WTC11 (cell line): ENCODE data around the gene VTI1A. TPM values are rescaled to one million over a fixed set of nuclear protein-coding genes. Genes with fewer than 3 reads are reported as not detected.

ENCODE experiments used
- ATAC-seq: fragments of 200-7000 bp; cut with Tn5 transposase; 2 replicates; pipeline ENCODE4 v1.10.0; 2021; ENCODE audit warnings: mild to moderate bottlenecking, moderate library complexity
- CTCF ChIA-PET: fragments of 300-600 bp; sonication (Branson Sonifier 250); formaldehyde crosslinking; loops from one replicate; lab custom pipeline; 2021; ENCODE audit warnings: antibody characterized with exemption; lab: Charles Lee
- POLR2A ChIA-PET: fragments of 350-600 bp; sonication (Branson Sonifier 250); formaldehyde crosslinking; loops from one replicate; lab custom pipeline; 2021; ENCODE audit warnings: antibody characterized with exemption; lab: Charles Lee
- DNase-seq: peaks from one replicate; pipeline ENCODE4 v3.0.0; 2021; ENCODE audit warnings: low spot score
- H3K27ac Mint-ChIP-seq: 2 replicates; pipeline ENCODE4 v1.8.0; 2021; ENCODE audit warnings: mixed read lengths
- H3K27me3 Mint-ChIP-seq: 2 replicates; pipeline ENCODE4 v1.8.0; 2021; ENCODE audit warnings: low read depth, mild to moderate bottlenecking, moderate library complexity, mixed read lengths
- H3K36me3 Mint-ChIP-seq: 2 replicates; pipeline ENCODE4 v1.8.0; 2021; ENCODE audit warnings: mixed read lengths
- H3K4me1 Mint-ChIP-seq: 2 replicates; pipeline ENCODE4 v1.8.0; 2022; ENCODE audit warnings: mixed read lengths
- H3K4me3 Mint-ChIP-seq: 2 replicates; pipeline ENCODE4 v1.8.0; 2021; ENCODE audit warnings: mild to moderate bottlenecking, moderate library complexity, mixed read lengths
- H3K9me3 Mint-ChIP-seq: 2 replicates; pipeline ENCODE4 v1.8.0; 2021; ENCODE audit warnings: mixed read lengths
- CREB1 ChIP-seq: sonication (generic); formaldehyde crosslinking; IDR thresholded peaks from 2 replicates; pipeline ENCODE4 v1.8.0; 2023; ENCODE audit warnings: mild to moderate bottlenecking, missing genetic modification reagents
- CREM ChIP-seq: sonication (generic); formaldehyde crosslinking; IDR thresholded peaks from 2 replicates; pipeline ENCODE4 v1.8.1; 2022; ENCODE audit warnings: mild to moderate bottlenecking, missing genetic modification reagents, moderate library complexity
- GABPB1 ChIP-seq: sonication (generic); formaldehyde crosslinking; IDR thresholded peaks from 2 replicates; pipeline ENCODE4 v1.8.1; 2023; ENCODE audit warnings: mild to moderate bottlenecking, missing genetic modification reagents
- GTF2I ChIP-seq: fragments of 250-450 bp; sonication (Bioruptor Pico); conservative IDR thresholded peaks from 2 replicates; pipeline ENCODE4 v1.4.0; 2021; ENCODE audit warnings: mild to moderate bottlenecking
- NR1H2 ChIP-seq: sonication (generic); formaldehyde crosslinking; IDR thresholded peaks from 2 replicates; pipeline ENCODE4 v1.9.0; 2021; ENCODE audit warnings: mild to moderate bottlenecking, moderate library complexity, missing genetic modification reagents
- PRDM15 ChIP-seq: sonication (generic); formaldehyde crosslinking; IDR thresholded peaks from 2 replicates; pipeline ENCODE4 v1.8.0; 2022; ENCODE audit warnings: missing genetic modification reagents
- SMAD4 ChIP-seq: sonication (generic); formaldehyde crosslinking; IDR thresholded peaks from 2 replicates; pipeline ENCODE4 v1.8.0; 2022; ENCODE audit warnings: mild to moderate bottlenecking, missing genetic modification reagents
- TCF7 ChIP-seq: sonication (generic); formaldehyde crosslinking; IDR thresholded peaks from 2 replicates; pipeline ENCODE4 v1.8.0; 2022; ENCODE audit warnings: mild to moderate bottlenecking, low read depth, missing genetic modification reagents, moderate library complexity
- TEAD1 ChIP-seq: sonication (generic); formaldehyde crosslinking; IDR thresholded peaks from 2 replicates; pipeline ENCODE4 v1.8.0; 2022; ENCODE audit warnings: mild to moderate bottlenecking, missing genetic modification reagents
- USF2 ChIP-seq: sonication (generic); formaldehyde crosslinking; IDR thresholded peaks from 2 replicates; pipeline ENCODE4 v1.8.1; 2023; ENCODE audit warnings: mild to moderate bottlenecking, missing genetic modification reagents, moderate library complexity
- ZBTB21 ChIP-seq: sonication (generic); formaldehyde crosslinking; IDR thresholded peaks from 2 replicates; pipeline ENCODE4 v1.8.1; 2023; ENCODE audit warnings: mild to moderate bottlenecking, missing genetic modification reagents, borderline replicate concordance
- ZNF138 ChIP-seq: sonication (generic); formaldehyde crosslinking; conservative IDR thresholded peaks from 2 replicates; pipeline ENCODE4 v1.8.1; 2022; ENCODE audit warnings: mild to moderate bottlenecking, moderate library complexity, missing genetic modification reagents
- ZNF263 ChIP-seq: sonication (generic); formaldehyde crosslinking; IDR thresholded peaks from 2 replicates; pipeline ENCODE4 v1.8.1; 2022; ENCODE audit warnings: low read depth, mild to moderate bottlenecking, moderate library complexity, missing genetic modification reagents
- ZNF423 ChIP-seq: fragments of 250-450 bp; sonication (Bioruptor Pico); IDR thresholded peaks from 2 replicates; pipeline ENCODE4 v2.1.2; 2022; ENCODE audit warnings: mild to moderate bottlenecking, moderate library complexity
- ZNF671 ChIP-seq: fragments of 250-450 bp; sonication (Bioruptor Pico); IDR thresholded peaks from 2 replicates; pipeline ENCODE4 v1.8.0; 2021; ENCODE audit warnings: mild to moderate bottlenecking
- total RNA-seq: library from RNA; stranded (reverse); gene quantifications from 3 replicates; pipeline ENCODE4 v1.2.3, GENCODE V29; 2021
- TF ChIP-seq, protein P1 (sequence below): sonication (generic); formaldehyde crosslinking; IDR thresholded peaks from 2 replicates; pipeline ENCODE4 v1.8.1; 2023; ENCODE audit warnings: mild to moderate bottlenecking, missing genetic modification reagents
- TF ChIP-seq, protein P2 (sequence below): sonication (generic); formaldehyde crosslinking; conservative IDR thresholded peaks from 2 replicates; pipeline ENCODE4 v1.8.1; 2023; ENCODE audit warnings: mild to moderate bottlenecking, low read depth, missing genetic modification reagents, moderate library complexity
- TF ChIP-seq, protein P3 (sequence below): sonication (generic); formaldehyde crosslinking; IDR thresholded peaks from 2 replicates; pipeline ENCODE4 v1.8.1; 2023; ENCODE audit warnings: mild to moderate bottlenecking, missing genetic modification reagents
- TF ChIP-seq, protein P4 (sequence below): sonication (generic); formaldehyde crosslinking; IDR thresholded peaks from 2 replicates; pipeline ENCODE4 v1.8.0; 2022; ENCODE audit warnings: mild to moderate bottlenecking, missing genetic modification reagents
- TF ChIP-seq, protein P5 (sequence below): sonication (generic); formaldehyde crosslinking; IDR thresholded peaks from 2 replicates; pipeline ENCODE4 v1.8.1; 2022; ENCODE audit warnings: low read depth, missing genetic modification reagents, borderline replicate concordance
- TF ChIP-seq, protein P6 (sequence below): sonication (generic); formaldehyde crosslinking; IDR thresholded peaks from 2 replicates; pipeline ENCODE4 v1.8.1; 2022; ENCODE audit warnings: mild to moderate bottlenecking, moderate library complexity, missing genetic modification reagents

Gene VTI1A
- total RNA-seq, 1 experiment from 2014 or later, result 20.1 TPM

DNA sequence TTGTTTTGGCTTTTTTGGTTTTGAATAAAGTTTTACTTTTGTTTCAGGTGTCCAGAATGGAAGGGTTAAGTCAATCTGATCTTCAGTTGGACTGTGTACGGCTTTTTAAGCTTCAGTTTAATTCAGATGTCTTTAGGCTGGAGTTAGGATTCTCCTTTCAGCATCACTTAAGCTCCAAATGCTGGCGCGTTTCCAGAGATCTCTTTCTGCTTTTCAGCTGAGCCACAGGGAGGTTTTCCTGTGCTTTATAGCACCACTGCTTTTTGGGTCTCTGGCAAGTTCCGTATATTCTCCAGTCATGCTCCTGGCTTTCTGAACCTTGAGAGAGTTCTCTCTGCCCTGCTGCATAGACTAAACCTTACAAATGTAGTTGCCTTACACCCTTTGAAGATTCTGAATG, 60.0 kb downstream of the VTI1A start:
- no peak for DNase-seq
- ChIA-PET CTCF (interaction anchor here (1.2 kb wide), 1 partner anchor 35 kb away, joined by 4 read pairs; no protein-coding TSS in a partner anchor), POLR2A (no interaction called here)
- no peak for TF ChIP-seq SMAD4 (CRISPR knock-in tag)
- TF ChIP-seq, protein P1, sequence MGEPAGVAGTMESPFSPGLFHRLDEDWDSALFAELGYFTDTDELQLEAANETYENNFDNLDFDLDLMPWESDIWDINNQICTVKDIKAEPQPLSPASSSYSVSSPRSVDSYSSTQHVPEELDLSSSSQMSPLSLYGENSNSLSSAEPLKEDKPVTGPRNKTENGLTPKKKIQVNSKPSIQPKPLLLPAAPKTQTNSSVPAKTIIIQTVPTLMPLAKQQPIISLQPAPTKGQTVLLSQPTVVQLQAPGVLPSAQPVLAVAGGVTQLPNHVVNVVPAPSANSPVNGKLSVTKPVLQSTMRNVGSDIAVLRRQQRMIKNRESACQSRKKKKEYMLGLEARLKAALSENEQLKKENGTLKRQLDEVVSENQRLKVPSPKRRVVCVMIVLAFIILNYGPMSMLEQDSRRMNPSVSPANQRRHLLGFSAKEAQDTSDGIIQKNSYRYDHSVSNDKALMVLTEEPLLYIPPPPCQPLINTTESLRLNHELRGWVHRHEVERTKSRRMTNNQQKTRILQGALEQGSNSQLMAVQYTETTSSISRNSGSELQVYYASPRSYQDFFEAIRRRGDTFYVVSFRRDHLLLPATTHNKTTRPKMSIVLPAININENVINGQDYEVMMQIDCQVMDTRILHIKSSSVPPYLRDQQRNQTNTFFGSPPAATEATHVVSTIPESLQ, result no peak
- TF ChIP-seq, protein P2, sequence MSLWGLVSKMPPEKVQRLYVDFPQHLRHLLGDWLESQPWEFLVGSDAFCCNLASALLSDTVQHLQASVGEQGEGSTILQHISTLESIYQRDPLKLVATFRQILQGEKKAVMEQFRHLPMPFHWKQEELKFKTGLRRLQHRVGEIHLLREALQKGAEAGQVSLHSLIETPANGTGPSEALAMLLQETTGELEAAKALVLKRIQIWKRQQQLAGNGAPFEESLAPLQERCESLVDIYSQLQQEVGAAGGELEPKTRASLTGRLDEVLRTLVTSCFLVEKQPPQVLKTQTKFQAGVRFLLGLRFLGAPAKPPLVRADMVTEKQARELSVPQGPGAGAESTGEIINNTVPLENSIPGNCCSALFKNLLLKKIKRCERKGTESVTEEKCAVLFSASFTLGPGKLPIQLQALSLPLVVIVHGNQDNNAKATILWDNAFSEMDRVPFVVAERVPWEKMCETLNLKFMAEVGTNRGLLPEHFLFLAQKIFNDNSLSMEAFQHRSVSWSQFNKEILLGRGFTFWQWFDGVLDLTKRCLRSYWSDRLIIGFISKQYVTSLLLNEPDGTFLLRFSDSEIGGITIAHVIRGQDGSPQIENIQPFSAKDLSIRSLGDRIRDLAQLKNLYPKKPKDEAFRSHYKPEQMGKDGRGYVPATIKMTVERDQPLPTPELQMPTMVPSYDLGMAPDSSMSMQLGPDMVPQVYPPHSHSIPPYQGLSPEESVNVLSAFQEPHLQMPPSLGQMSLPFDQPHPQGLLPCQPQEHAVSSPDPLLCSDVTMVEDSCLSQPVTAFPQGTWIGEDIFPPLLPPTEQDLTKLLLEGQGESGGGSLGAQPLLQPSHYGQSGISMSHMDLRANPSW (CRISPR knock-in tag), result no peak
- TF ChIP-seq ZBTB21 (CRISPR knock-in tag), result no peak
- TF ChIP-seq GABPB1, result no peak
- TF ChIP-seq USF2 (CRISPR knock-in tag), result no peak
- no peak for TF ChIP-seq ZNF263
- no peak for TF ChIP-seq TCF7 (CRISPR knock-in tag)
- no peak for TF ChIP-seq NR1H2 (CRISPR knock-in tag)
- TF ChIP-seq, protein P3, sequence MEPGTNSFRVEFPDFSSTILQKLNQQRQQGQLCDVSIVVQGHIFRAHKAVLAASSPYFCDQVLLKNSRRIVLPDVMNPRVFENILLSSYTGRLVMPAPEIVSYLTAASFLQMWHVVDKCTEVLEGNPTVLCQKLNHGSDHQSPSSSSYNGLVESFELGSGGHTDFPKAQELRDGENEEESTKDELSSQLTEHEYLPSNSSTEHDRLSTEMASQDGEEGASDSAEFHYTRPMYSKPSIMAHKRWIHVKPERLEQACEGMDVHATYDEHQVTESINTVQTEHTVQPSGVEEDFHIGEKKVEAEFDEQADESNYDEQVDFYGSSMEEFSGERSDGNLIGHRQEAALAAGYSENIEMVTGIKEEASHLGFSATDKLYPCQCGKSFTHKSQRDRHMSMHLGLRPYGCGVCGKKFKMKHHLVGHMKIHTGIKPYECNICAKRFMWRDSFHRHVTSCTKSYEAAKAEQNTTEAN (CRISPR knock-in tag), result no peak
- TF ChIP-seq ZNF671, result no peak
- TF ChIP-seq, protein P4, sequence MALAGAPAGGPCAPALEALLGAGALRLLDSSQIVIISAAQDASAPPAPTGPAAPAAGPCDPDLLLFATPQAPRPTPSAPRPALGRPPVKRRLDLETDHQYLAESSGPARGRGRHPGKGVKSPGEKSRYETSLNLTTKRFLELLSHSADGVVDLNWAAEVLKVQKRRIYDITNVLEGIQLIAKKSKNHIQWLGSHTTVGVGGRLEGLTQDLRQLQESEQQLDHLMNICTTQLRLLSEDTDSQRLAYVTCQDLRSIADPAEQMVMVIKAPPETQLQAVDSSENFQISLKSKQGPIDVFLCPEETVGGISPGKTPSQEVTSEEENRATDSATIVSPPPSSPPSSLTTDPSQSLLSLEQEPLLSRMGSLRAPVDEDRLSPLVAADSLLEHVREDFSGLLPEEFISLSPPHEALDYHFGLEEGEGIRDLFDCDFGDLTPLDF (CRISPR knock-in tag), result no peak
- no peak for TF ChIP-seq CREM
- no peak for TF ChIP-seq ZNF138 (CRISPR knock-in tag)
- Mint-ChIP-seq H3K4me1 (peaks cover 4% of the 10 kb centered on the region; the same call in 1 of the 2 replicates), H3K36me3 (no peaks in the 10 kb centered on the region), H3K27ac (no peak overlapping the region), H3K9me3 (no peaks in the 10 kb centered on the region), H3K4me3 (no peak overlapping the region), H3K27me3 (no peaks in the 10 kb centered on the region)
- no peak for ATAC-seq

GRCh38 chr10:112507988-112508387, 61.0 kb downstream of the VTI1A start:
- CTCF ChIA-PET, result interaction anchor here (0.8 kb wide), 1 partner anchor 36 kb away, joined by 3 read pairs; no protein-coding TSS in a partner anchor
- H3K9me3 Mint-ChIP-seq, result no peaks in the 10 kb centered on the region
- peaks cover 4% of the 10 kb centered on the region; the same call in 1 of the 2 replicates for H3K4me1 Mint-ChIP-seq
- no peak for DNase-seq
- H3K27me3 Mint-ChIP-seq, result no peaks in the 10 kb centered on the region
- ATAC-seq, result no peak
- H3K4me3 Mint-ChIP-seq, result no peak overlapping the region
- H3K27ac Mint-ChIP-seq, result no peak overlapping the region
- POLR2A ChIA-PET, result no interaction called here
- H3K36me3 Mint-ChIP-seq, result no peaks in the 10 kb centered on the region
- TF ChIP-seq TEAD1 (CRISPR knock-in tag) (no peak), CREB1 (no peak), GTF2I (CRISPR knock-in tag) (no peak), ZNF423 (no peak), PRDM15 (CRISPR knock-in tag) (no peak)
- TF ChIP-seq, protein P5, sequence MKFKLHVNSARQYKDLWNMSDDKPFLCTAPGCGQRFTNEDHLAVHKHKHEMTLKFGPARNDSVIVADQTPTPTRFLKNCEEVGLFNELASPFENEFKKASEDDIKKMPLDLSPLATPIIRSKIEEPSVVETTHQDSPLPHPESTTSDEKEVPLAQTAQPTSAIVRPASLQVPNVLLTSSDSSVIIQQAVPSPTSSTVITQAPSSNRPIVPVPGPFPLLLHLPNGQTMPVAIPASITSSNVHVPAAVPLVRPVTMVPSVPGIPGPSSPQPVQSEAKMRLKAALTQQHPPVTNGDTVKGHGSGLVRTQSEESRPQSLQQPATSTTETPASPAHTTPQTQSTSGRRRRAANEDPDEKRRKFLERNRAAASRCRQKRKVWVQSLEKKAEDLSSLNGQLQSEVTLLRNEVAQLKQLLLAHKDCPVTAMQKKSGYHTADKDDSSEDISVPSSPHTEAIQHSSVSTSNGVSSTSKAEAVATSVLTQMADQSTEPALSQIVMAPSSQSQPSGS, result no peak
- TF ChIP-seq, protein P6, sequence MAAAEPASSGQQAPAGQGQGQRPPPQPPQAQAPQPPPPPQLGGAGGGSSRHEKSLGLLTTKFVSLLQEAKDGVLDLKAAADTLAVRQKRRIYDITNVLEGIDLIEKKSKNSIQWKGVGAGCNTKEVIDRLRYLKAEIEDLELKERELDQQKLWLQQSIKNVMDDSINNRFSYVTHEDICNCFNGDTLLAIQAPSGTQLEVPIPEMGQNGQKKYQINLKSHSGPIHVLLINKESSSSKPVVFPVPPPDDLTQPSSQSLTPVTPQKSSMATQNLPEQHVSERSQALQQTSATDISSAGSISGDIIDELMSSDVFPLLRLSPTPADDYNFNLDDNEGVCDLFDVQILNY, result no peak
